ENCODE results near the gene LAG3. TPM values are rescaled to one million over a fixed set of nuclear protein-coding genes. Genes with fewer than 3 reads are reported as not detected.
A peak's percentile ranks its signal among the peaks of the same experiment; 100 is the strongest.

Gene LAG3
- total RNA-seq, 1 donor from 2014 or later: 7.3 TPM

- DNase-seq: peak; percentile 87
- Mint-ChIP-seq H3K27me3 (ENCODE audit: unreplicated experiment) (peaks cover 33% of the 10 kb centered on the region), H3K4me1 (ENCODE audit: low read depth, unreplicated experiment) (peaks cover 48% of the 10 kb centered on the region), H3K27ac (ENCODE audit: unreplicated experiment) (peak within 1 kb of the TSS; percentile 100), H3K36me3 (ENCODE audit: unreplicated experiment) (peaks cover 7% of the 10 kb centered on the region), H3K9me3 (ENCODE audit: unreplicated experiment) (peaks cover 31% of the 10 kb centered on the region), H3K4me3 (ENCODE audit: unreplicated experiment) (peak within 1 kb of the TSS; percentile 99)
- TF ChIP-seq CTCF (IDR thresholded peaks at IDR 0.05; ENCODE audit: partially characterized antibody, unreplicated experiment): no peak
Measured at GRCh38 chr12:6821591-6822425, 49.5 kb downstream of the LAG3 start, which contains the start of gene GPR162. Gene GPR162 (plus strand): TSS chr12:6821821. CDS start chr12:6823899, 2,078 bp downstream.

DNA sequence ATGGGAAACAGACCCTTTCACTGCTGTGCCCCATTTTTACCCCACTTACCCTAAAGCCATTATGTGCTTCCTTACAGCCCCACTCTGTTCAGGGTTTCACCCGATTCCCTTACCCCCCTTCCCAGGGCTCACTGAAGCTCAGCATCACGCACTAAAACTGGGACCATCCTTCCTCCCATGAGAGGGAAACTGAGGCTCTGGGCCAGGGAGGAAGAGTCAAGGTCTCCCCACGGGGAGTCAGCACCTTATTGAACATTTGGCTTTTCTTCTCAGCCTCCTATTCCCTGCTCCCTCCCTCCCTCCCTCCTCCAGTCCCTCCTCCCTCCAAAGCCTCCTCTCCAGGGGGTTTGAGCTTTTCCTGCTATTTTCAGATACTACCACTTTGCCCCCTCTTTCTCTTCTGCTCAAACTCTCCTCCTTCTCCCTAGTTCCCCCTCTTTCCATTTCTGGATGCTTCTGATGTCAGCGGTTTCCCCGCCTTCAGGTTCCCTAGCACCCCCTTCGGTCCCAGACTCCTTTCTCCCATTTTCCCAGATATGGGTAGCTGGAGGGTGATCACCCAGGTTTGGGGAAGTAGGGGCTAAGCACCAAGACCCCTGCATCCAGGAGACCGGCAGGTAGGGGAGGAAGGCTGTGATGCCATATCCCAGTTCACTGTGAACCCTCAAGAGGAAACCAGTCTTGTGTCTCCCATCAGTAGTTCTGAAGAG, 50.3 kb downstream of the LAG3 start:
- H3K36me3 Mint-ChIP-seq (ENCODE audit: unreplicated experiment): peaks cover 7% of the 10 kb centered on the region
- peak overlapping the region; percentile 95 for H3K27ac Mint-ChIP-seq (ENCODE audit: unreplicated experiment)
- H3K9me3 Mint-ChIP-seq (ENCODE audit: unreplicated experiment): peaks cover 34% of the 10 kb centered on the region
- DNase-seq: no peak
- peaks cover 37% of the 10 kb centered on the region for H3K27me3 Mint-ChIP-seq (ENCODE audit: unreplicated experiment)
- TF ChIP-seq CTCF (IDR thresholded peaks at IDR 0.05; ENCODE audit: partially characterized antibody, unreplicated experiment): no peak
- H3K4me1 Mint-ChIP-seq (ENCODE audit: low read depth, unreplicated experiment): peaks cover 52% of the 10 kb centered on the region
- H3K4me3 Mint-ChIP-seq (ENCODE audit: unreplicated experiment): peak overlapping the region; percentile 99

DNA sequence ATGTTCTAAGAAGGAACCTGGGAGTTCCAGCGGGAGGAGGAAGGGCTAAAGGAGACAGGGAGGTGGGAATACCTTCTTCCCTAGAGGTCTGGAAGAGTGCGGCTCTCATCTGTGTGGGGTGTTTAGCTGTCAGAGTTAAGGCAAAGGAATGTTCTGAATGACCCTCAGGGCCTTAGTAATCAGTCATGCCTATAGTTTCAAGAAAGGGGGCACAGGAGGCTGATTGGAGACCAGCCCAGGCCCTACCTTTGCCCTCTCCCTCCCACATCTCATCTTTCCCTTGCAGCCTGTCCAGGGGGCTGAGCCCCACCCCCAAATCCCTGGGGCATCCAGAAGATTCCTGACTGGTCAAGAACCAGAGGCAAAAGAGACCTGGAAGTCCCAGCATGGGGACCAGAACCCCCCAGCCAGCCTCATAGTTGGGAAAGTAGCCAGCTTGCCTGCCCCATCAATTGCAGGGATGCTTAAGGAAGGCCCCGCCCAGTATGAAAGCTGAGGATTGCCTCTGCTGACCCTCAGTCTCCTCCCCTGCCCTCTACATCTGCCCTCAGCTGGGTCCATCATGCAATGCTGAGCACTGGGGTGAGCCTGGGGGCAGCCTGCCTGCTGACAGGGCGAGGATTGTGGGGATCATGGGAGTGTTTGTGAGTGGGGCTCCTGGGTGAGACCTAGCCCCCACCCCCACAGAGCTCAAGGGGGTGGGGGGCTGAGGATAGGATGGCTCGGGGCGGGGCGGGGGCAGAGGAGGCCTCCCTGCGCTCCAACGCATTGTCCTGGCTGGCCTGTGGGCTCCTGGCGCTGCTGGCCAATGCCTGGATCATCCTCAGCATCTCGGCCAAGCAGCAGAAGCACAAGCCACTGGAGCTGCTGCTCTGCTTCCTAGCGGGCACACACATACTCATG, 51.1 kb downstream of the LAG3 start:
- Mint-ChIP-seq H3K27ac (ENCODE audit: unreplicated experiment) (peak overlapping the region; percentile 66), H3K27me3 (ENCODE audit: unreplicated experiment) (peaks cover 36% of the 10 kb centered on the region), H3K36me3 (ENCODE audit: unreplicated experiment) (peaks cover 7% of the 10 kb centered on the region), H3K9me3 (ENCODE audit: unreplicated experiment) (peaks cover 32% of the 10 kb centered on the region), H3K4me1 (ENCODE audit: low read depth, unreplicated experiment) (peaks cover 47% of the 10 kb centered on the region), H3K4me3 (ENCODE audit: unreplicated experiment) (peak overlapping the region; percentile 99)
- no peak for DNase-seq
- no peak for TF ChIP-seq CTCF (IDR thresholded peaks at IDR 0.05; ENCODE audit: partially characterized antibody, unreplicated experiment)

GRCh38 chr12:6824085-6824775, 51.9 kb downstream of the LAG3 start:
- peak overlapping the region; percentile 98 for H3K27ac Mint-ChIP-seq (ENCODE audit: unreplicated experiment)
- H3K36me3 Mint-ChIP-seq (ENCODE audit: unreplicated experiment): peaks cover 7% of the 10 kb centered on the region
- H3K4me1 Mint-ChIP-seq (ENCODE audit: low read depth, unreplicated experiment): peaks cover 44% of the 10 kb centered on the region
- DNase-seq: no peak
- TF ChIP-seq CTCF (IDR thresholded peaks at IDR 0.05; ENCODE audit: partially characterized antibody, unreplicated experiment): no peak
- H3K27me3 Mint-ChIP-seq (ENCODE audit: unreplicated experiment): peaks cover 40% of the 10 kb centered on the region
- peaks cover 34% of the 10 kb centered on the region for H3K9me3 Mint-ChIP-seq (ENCODE audit: unreplicated experiment)
- H3K4me3 Mint-ChIP-seq (ENCODE audit: unreplicated experiment): peak overlapping the region; percentile 88

Data from glutamatergic neuron (in vitro differentiated cells).